HG03095 (cell line): ENCODE data around the gene ATP8B3.

Experiments used
- ATAC-seq: cut with Tn5 transposase; IDR thresholded peaks from one replicate; pipeline ENCODE4 v1.9.1; 2021; ENCODE audit warnings: moderate library complexity; ENCODE audit not compliant: unreplicated experiment

ATP8B3 gene

GRCh38 chr19:1746401-1747284 lies 65.4 kb downstream of the ATP8B3 start:
- no peak for ATAC-seq

DNA sequence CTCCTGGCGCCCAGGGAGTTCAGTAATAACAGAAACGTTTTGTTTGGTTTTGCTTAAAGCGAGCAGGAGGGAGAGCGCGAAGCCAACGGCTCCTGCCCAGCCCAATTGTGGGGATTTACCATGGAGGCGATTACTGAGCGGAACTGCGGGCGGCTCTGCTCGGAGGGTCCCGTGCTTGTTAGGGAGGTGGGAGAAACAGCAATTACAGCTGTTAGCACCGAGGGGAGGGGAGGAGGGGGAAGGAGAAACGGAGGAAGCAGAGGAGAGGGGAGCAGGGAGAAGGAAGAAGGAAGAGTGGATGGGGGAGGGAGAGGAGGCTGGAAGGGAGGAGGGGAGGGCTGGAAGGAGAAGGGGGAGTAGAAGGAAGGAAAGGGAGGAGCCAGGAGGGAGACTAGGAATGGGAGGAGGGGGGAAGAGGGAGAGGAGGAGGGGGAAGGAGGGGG lies 66.5 kb downstream of the ATP8B3 start:
- ATAC-seq = no peak

- ATAC-seq = no peak
Measured at GRCh38 chr19:1744822-1745563, 67.1 kb downstream of the ATP8B3 start.

GRCh38 chr19:1744133-1744665 lies 67.9 kb downstream of the ATP8B3 start:
- ATAC-seq = no peak

DNA sequence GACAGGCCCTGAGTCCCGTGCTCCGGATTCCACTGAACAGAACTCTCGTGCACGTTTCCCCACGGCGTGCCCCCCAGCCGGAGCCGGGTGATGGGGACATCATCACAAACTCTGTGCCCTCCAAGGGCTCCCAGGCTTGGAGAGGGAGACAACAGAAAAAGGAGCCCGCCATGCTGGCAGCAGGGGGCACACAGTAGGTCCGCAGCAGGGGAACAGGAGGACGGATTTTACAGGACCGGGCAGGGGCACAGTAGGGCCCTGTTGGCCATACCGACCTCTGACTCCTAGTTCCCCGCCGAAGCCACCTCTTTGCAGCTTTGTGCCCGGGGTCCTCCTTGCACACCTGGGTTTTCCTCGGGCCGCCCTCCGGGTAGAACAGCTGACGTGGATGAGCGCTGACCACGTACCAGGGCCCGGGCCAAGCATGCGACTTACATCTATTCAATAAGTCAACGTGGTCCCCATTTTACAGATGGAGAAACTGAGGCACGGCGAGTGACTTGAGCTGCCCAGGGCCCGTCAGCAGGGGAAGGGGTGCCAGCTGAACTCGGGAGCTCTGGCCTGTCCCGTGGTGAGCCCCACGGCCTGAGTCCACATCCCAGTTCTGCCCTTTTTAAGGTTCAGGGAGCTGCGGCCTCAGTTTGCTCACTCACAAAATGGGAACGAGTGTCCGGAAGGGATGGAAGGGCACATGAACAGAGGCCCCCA lies 68.9 kb downstream of the ATP8B3 start:
- no peak for ATAC-seq

DNA sequence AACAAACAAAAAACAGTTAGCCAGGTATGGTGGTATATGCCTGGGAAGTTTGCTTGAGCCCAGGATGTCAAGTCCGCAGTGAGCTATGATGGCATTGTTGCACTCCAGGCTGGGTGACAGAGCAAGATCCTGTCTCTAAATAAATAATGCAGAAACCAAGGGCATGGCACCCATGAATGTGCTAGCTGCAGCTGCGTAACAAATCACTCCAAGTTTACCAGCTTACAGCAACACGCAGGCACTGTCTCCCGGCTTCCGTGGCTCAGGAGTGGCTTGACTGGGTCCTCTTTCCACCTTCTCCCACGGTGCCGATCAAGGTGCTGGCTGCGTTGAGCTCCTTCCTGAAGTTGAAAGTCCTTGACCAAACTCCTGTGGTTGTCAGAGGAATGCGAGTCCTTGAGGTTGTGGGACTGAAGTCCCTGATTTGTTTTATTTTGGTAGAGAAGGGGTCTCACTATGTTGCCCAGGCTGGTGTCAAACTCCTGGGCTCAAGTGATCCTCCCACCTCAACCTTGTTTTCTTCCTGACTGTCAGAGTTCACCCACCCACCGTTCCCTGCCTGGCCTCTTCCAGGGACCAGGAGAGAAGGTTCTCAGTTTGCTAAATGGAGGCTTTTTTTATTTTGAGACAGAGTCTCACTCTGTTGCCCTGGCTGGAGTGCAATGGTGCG lies 72.0 kb downstream of the ATP8B3 start:
- ATAC-seq = no peak

GRCh38 chr19:1736927-1737326 lies 75.1 kb downstream of the ATP8B3 start:
- no peak for ATAC-seq

- ATAC-seq = no peak
Measured at GRCh38 chr19:1736280-1736679, 75.8 kb downstream of the ATP8B3 start.

DNA sequence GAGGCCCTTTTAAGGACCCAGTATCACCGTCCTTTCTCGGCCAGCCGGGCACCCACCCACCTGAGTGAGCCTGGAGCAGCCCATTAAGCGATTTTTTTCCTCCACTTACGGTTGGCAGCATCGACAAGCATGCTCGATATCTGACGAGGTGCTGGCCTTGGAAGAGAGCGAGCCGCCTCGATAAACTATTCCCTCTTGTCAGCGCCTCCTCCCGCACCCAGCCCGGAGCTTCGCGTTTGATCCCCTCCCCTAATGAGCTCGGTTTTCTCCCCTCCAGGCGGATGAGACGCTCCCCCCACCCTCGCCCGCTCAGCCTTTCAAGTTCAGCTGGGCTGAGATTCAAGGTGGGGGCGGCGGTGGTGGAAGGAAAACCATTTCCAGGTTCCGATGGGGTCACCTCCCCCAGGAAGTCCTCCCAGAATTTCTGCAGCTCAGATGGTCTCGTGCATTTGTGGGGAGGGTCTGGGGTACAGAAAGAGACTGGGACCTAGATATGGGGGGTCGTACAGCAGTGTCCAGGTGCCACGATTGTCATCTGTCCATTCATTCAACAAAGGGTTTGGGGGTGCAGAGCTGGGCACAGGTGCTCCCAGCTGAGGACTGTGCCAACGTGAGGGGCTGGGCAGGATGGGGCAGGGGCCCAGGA lies 77.6 kb downstream of the ATP8B3 start:
- no peak for ATAC-seq
